ENCODE data around the gene RBM4. TPM values are rescaled to one million over a fixed set of nuclear protein-coding genes. Genes with fewer than 3 reads are reported as not detected.

RBM4 gene
- total and polyA plus RNA-seq, 2 experiments from 2014 or later, result 142 to 241 TPM

- Histone ChIP-seq H3K36me3 (peaks cover 7% of the 10 kb centered on the region), H3K27me3 (no peaks in the 10 kb centered on the region), H3K9me3 (ENCODE audit: low read depth) (no peaks in the 10 kb centered on the region), H3K27ac (no peak overlapping the region), H3K4me1 (ENCODE audit: low read depth) (no peaks in the 10 kb centered on the region), H3K4me3 (no peak overlapping the region)
- DNase-seq (ENCODE audit: low read depth in 1 of 2, low spot score in 1 of 2), result no peak
- TF ChIP-seq CTCF (IDR thresholded peaks at IDR 0.05; ENCODE audit: low read depth, low read length), result no peak
Measured at GRCh38 chr11:66609721-66610617, 28.5 kb upstream of the RBM4 start.

- Histone ChIP-seq H3K9me3 (ENCODE audit: low read depth) (no peaks in the 10 kb centered on the region), H3K27me3 (no peaks in the 10 kb centered on the region), H3K27ac (no peak overlapping the region), H3K4me3 (no peak overlapping the region), H3K36me3 (no peaks in the 10 kb centered on the region), H3K4me1 (ENCODE audit: low read depth) (peaks cover 4% of the 10 kb centered on the region)
- no peak for DNase-seq (ENCODE audit: low read depth in 1 of 2, low spot score in 1 of 2)
- TF ChIP-seq CTCF (IDR thresholded peaks at IDR 0.05; ENCODE audit: low read depth, low read length), result no peak
Measured at GRCh38 chr11:66612458-66612857, 26.0 kb upstream of the RBM4 start.

- peak in 1 of 2 donors; percentile 58 for DNase-seq (ENCODE audit: low read depth in 1 of 2, low spot score in 1 of 2)
- Histone ChIP-seq H3K36me3 (no peaks in the 10 kb centered on the region), H3K27me3 (no peaks in the 10 kb centered on the region), H3K4me3 (no peak overlapping the region), H3K4me1 (ENCODE audit: low read depth) (peaks cover 19% of the 10 kb centered on the region), H3K9me3 (ENCODE audit: low read depth) (no peaks in the 10 kb centered on the region), H3K27ac (no peak overlapping the region)
- TF ChIP-seq CTCF (IDR thresholded peaks at IDR 0.05; ENCODE audit: low read depth, low read length), result no peak
Measured at GRCh38 chr11:66614073-66614472, 24.4 kb upstream of the RBM4 start.

GRCh38 chr11:66616379-66617154, 21.9 kb upstream of the RBM4 start, which contains the start of gene RBM14:
RBM14 (plus strand) TSS chr11:66616630; CDS start chr11:66616721, 91 bp downstream.
- peak within 1 kb of the TSS; percentile 89 for H3K27ac ChIP-seq
- no peaks in the 10 kb centered on the region for H3K27me3 ChIP-seq
- no peak for TF ChIP-seq CTCF (IDR thresholded peaks at IDR 0.05; ENCODE audit: low read depth, low read length)
- H3K9me3 ChIP-seq (ENCODE audit: low read depth), result no peaks in the 10 kb centered on the region
- peaks cover 28% of the 10 kb centered on the region for H3K4me1 ChIP-seq (ENCODE audit: low read depth)
- H3K4me3 ChIP-seq, result peak within 1 kb of the TSS; percentile 91
- H3K36me3 ChIP-seq, result no peaks in the 10 kb centered on the region
- DNase-seq (ENCODE audit: low read depth in 1 of 2, low spot score in 1 of 2), result peak; percentile 99

GRCh38 chr11:66617155-66617834, 21.2 kb upstream of the RBM4 start:
- peak; percentile 68 to 78 for DNase-seq (ENCODE audit: low read depth in 1 of 2, low spot score in 1 of 2)
- Histone ChIP-seq H3K9me3 (ENCODE audit: low read depth) (no peaks in the 10 kb centered on the region), H3K4me1 (ENCODE audit: low read depth) (peaks cover 32% of the 10 kb centered on the region), H3K27ac (peak overlapping the region; percentile 89), H3K4me3 (peak overlapping the region; percentile 91), H3K27me3 (no peaks in the 10 kb centered on the region), H3K36me3 (peaks cover 1% of the 10 kb centered on the region)
- TF ChIP-seq CTCF (IDR thresholded peaks at IDR 0.05; ENCODE audit: low read depth, low read length), result no peak

All from cardiac muscle cell (in vitro differentiated cells and primary cell).